ENCODE data around the gene ZNF302.

GRCh38 chr19:34732612-34733211 is 55.2 kb downstream of the ZNF302 start:
- no peak for TF ChIP-seq CTCF (IDR thresholded peaks at IDR 0.05 in 4 of 5, conservative IDR thresholded peaks at IDR 0.05 in 1 of 5)
- TF ChIP-seq POLR2A (IDR thresholded peaks at IDR 0.05) = no peak
